HEK293 (cell line): ENCODE results near the gene HTR1D.
A peak's percentile ranks its signal among the peaks of the same experiment; 100 is the strongest.
"Not testable (repeated sequence)": the region's sequence is repeated elsewhere in the genome, so short reads cannot be mapped to it uniquely, and the experiment has no call there.

Experiments
- CTCF ChIA-PET: fragments of 350-600 bp; formaldehyde crosslinking; extraction: SDS; loops from one replicate; lab custom pipeline; 2021; ENCODE audit warnings: antibody characterized with exemption; lab: Yijun Ruan, JAX
- POLR2A ChIA-PET: fragments of 300-600 bp; formaldehyde crosslinking; extraction: SDS; loops from one replicate; lab custom pipeline; 2020; ENCODE audit warnings: antibody characterized with exemption, inconsistent platforms; lab: Yijun Ruan, JAX
- H3K27ac ChIP-seq: fragments of 200-500 bp; sonication (Bioruptor generic); 2 replicates; pipeline ENCODE4 v1.5.1; 2014; ENCODE audit warnings: low read depth, low read length, control low read depth, inconsistent platforms; ENCODE audit errors: extremely low read depth
- H3K36me3 ChIP-seq, 2 experiments: fragments of 200-500 bp in 1 of 2; sonication (Bioruptor generic) in 1 of 2; 1 replicate in 1 of 2; 2 replicates in 1 of 2; pipeline ENCODE4 v1.5.1; 2014 to 2017; ENCODE audit warnings: inconsistent platforms in 2 of 2, low read length in 2 of 2; ENCODE audit not compliant: control insufficient read depth in 2 of 2, insufficient read depth in 1 of 2
- H3K4me1 ChIP-seq: fragments of 200-500 bp; sonication (Bioruptor generic); 2 replicates; pipeline ENCODE4 v1.5.1; 2014; ENCODE audit warnings: mild to moderate bottlenecking, low read length, inconsistent platforms; ENCODE audit not compliant: control insufficient read depth, insufficient read depth
- H3K4me3 ChIP-seq: 2 replicates; pipeline ENCODE4 v1.5.1; 2011; ENCODE audit warnings: low read depth, mild to moderate bottlenecking, control low read depth, low read length, moderate library complexity
- H3K9me3 ChIP-seq: fragments of 200-500 bp; sonication (Bioruptor generic); 2 replicates; pipeline ENCODE4 v1.5.1; 2014; ENCODE audit warnings: low read depth, low read length, inconsistent platforms; ENCODE audit not compliant: control insufficient read depth, insufficient read depth
- BCL6B ChIP-seq: fragments of 450-650 bp; formaldehyde crosslinking; IDR thresholded peaks from 2 replicates; pipeline ENCODE4 v1.5.1; 2017; ENCODE audit warnings: missing biosample characterization, missing genetic modification characterization
- EGR2 ChIP-seq: fragments of 450-650 bp; formaldehyde crosslinking; IDR thresholded peaks from 2 replicates; pipeline ENCODE4 v1.5.1; 2016; ENCODE audit warnings: low read depth, missing biosample characterization, missing genetic modification characterization
- KLF10 ChIP-seq: fragments of 450-650 bp; IDR thresholded peaks from 2 replicates; pipeline ENCODE4 v1.5.1; 2018; ENCODE audit warnings: missing biosample characterization, mild to moderate bottlenecking, missing genetic modification characterization
- REPIN1 ChIP-seq: fragments of 450-650 bp; formaldehyde crosslinking; IDR thresholded peaks from 2 replicates; pipeline ENCODE4 v1.5.1; 2017; ENCODE audit warnings: missing biosample characterization, missing genetic modification characterization, low read depth
- TRIM28 ChIP-seq: IDR thresholded peaks from 2 replicates; pipeline ENCODE4 v1.6.1; 2011; ENCODE audit warnings: low read length, control low read depth, borderline replicate concordance
- ZFHX2 ChIP-seq: fragments of 450-650 bp; formaldehyde crosslinking; conservative IDR thresholded peaks from 2 replicates; pipeline ENCODE4 v1.5.1; 2016; ENCODE audit warnings: missing biosample characterization, missing genetic modification characterization
- ZFP3 ChIP-seq: fragments of 450-650 bp; formaldehyde crosslinking; IDR thresholded peaks from 2 replicates; pipeline ENCODE4 v1.5.1; 2016; ENCODE audit warnings: low read depth, missing biosample characterization, missing genetic modification characterization
- ZNF169 ChIP-seq: fragments of 450-650 bp; formaldehyde crosslinking; IDR thresholded peaks from 2 replicates; pipeline ENCODE4 v1.5.1; 2016; ENCODE audit warnings: missing biosample characterization, missing genetic modification characterization
- ZNF341 ChIP-seq: fragments of 450-650 bp; formaldehyde crosslinking; IDR thresholded peaks from 2 replicates; pipeline ENCODE4; 2016; ENCODE audit warnings: low read depth, missing biosample characterization, missing genetic modification characterization
- ZNF362 ChIP-seq: fragments of 450-650 bp; formaldehyde crosslinking; IDR thresholded peaks from 2 replicates; pipeline ENCODE4 v1.5.1; 2016; ENCODE audit warnings: missing biosample characterization, missing genetic modification characterization
- ZNF433 ChIP-seq: fragments of 450-650 bp; formaldehyde crosslinking; IDR thresholded peaks from 2 replicates; pipeline ENCODE4 v1.5.1; 2016; ENCODE audit warnings: missing biosample characterization, missing genetic modification characterization, low read depth
- ZNF560 ChIP-seq: fragments of 450-650 bp; formaldehyde crosslinking; IDR thresholded peaks from 2 replicates; pipeline ENCODE4 v1.5.1; 2017; ENCODE audit warnings: missing biosample characterization, missing genetic modification characterization, borderline replicate concordance
- ZNF561 ChIP-seq: fragments of 450-650 bp; IDR thresholded peaks from 2 replicates; pipeline ENCODE4 v1.5.1; 2018; ENCODE audit warnings: missing biosample characterization, missing genetic modification characterization, borderline replicate concordance
- ZNF596 ChIP-seq: fragments of 450-650 bp; IDR thresholded peaks from 2 replicates; pipeline ENCODE4 v1.5.0; 2018; ENCODE audit warnings: missing biosample characterization, mild to moderate bottlenecking, missing genetic modification characterization, moderate library complexity
- ZNF610 ChIP-seq: fragments of 450-650 bp; formaldehyde crosslinking; IDR thresholded peaks from 2 replicates; pipeline ENCODE4 v1.5.1; 2016; ENCODE audit warnings: missing biosample characterization, missing genetic modification characterization, borderline replicate concordance
- ZNF658 ChIP-seq: fragments of 450-650 bp; formaldehyde crosslinking; IDR thresholded peaks from 2 replicates; pipeline ENCODE4; 2016; ENCODE audit warnings: missing biosample characterization, missing genetic modification characterization
- ZNF747 ChIP-seq: fragments of 450-650 bp; formaldehyde crosslinking; IDR thresholded peaks from 2 replicates; pipeline ENCODE4 v1.5.1; 2016; ENCODE audit warnings: missing biosample characterization, missing genetic modification characterization
- TF ChIP-seq, protein P1 (sequence below): fragments of 450-650 bp; IDR thresholded peaks from 2 replicates; pipeline ENCODE4 v1.5.1; 2018; ENCODE audit warnings: missing biosample characterization, missing genetic modification characterization
- TF ChIP-seq, protein P2 (sequence below): fragments of 450-650 bp; formaldehyde crosslinking; IDR thresholded peaks from 2 replicates; pipeline ENCODE4 v1.5.0; 2017; ENCODE audit warnings: missing biosample characterization, missing genetic modification characterization, borderline replicate concordance

Gene HTR1D

GRCh38 chr1:23209770-23210169, 7.5 kb downstream of the HTR1D start (continued):
- TF ChIP-seq ZNF341 (tag by site-specific recombination) = no peak

DNA sequence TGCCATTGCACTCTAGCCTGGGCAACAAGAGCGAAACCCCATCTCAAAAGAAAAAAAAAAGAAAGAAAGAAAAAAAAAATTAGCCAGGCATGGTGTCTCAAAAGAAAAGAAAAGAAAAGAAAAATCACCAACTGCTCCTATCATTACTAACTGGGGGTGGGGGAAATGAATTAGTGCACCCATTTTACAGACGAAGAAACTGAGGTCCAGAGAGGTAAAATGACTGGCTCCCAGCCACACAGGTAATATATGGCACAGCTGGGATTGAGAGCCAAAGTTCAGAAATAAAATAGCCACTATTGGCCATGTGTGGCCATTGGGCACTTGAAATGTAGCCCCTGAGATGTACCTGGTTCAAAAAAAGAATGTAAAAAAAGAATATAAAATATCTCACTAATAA, 8.8 kb downstream of the HTR1D start:
- H3K27ac ChIP-seq = no peak overlapping the region
- POLR2A ChIA-PET = no interaction called here
- no peaks in the 10 kb centered on the region for H3K4me1 ChIP-seq
- no peaks in the 10 kb centered on the region for H3K36me3 ChIP-seq
- no peak for TF ChIP-seq ZNF610 (tag by site-specific recombination)
- H3K4me3 ChIP-seq = no peak overlapping the region
- no peaks in the 10 kb centered on the region for H3K9me3 ChIP-seq
- CTCF ChIA-PET = interaction anchor here (0.7 to 1.5 kb wide), 3 partner anchors 21 to 504 kb away, joined by 3 to 4 read pairs (median 4); no protein-coding TSS in a partner anchor

GRCh38 chr1:23207733-23208132, 9.6 kb downstream of the HTR1D start:
- H3K36me3 ChIP-seq, POLR2A ChIA-PET, H3K9me3 ChIP-seq, H3K4me3 ChIP-seq, H3K4me1 ChIP-seq, H3K27ac ChIP-seq: not testable (repeated sequence)
- TF ChIP-seq EGR2 = 0 out of 2 replicates have a peak, but pooled peaks have one; percentile 31
- peak; percentile 59 for TF ChIP-seq ZFHX2 (tag by site-specific recombination)
- CTCF ChIA-PET = interaction anchor here (0.7 kb wide), 1 partner anchor 261 kb away, joined by 4 read pairs; no protein-coding TSS in a partner anchor

DNA sequence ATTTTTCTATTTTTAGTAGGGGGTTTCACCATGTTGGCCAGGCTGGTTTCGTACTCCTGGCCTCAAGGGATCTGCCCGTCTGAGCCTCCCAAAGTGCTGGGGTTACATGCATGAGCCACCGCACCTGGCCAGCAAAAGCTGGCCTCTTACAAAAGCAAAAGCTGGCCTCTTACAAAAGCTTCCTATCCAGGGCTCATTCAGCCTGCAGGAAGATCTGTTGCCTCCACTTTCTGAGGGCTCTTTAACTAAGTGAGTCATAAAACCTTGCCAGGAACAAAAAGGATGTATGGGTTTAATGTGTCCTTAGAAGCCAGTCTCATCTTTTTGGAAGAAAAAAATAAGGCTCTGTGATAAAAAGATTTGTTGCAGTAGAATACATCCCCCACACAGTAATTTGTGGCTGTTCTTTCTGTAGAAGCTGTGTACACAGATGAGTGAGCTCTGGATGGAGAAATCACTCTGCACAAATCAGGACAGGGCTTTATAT, 15.0 kb downstream of the HTR1D start:
- ChIA-PET CTCF (interaction anchor here (0.8 to 9.0 kb wide), 2 partner anchors 19 to 238 kb away, joined by 3 to 74 read pairs; no protein-coding TSS in a partner anchor), POLR2A (no interaction called here)
- Histone ChIP-seq H3K27ac (no peak overlapping the region), H3K4me3 (no peak overlapping the region), H3K36me3 (no peaks in the 10 kb centered on the region), H3K4me1 (no peaks in the 10 kb centered on the region), H3K9me3 (no peaks in the 10 kb centered on the region)
- no peak for TF ChIP-seq ZNF560 (tag by site-specific recombination)
- no peak for TF ChIP-seq ZFHX2 (tag by site-specific recombination)
- no peak for TF ChIP-seq ZNF433 (tag by site-specific recombination)
- TF ChIP-seq ZFP3 = no peak
- no peak for TF ChIP-seq ZNF747 (tag by site-specific recombination)
- no peak for TF ChIP-seq ZNF561 (tag by site-specific recombination)
- TF ChIP-seq ZNF169 = no peak
- no peak for TF ChIP-seq BCL6B (tag by site-specific recombination)
- no peak for TF ChIP-seq REPIN1 (tag by site-specific recombination)
- TF ChIP-seq ZNF362 = no peak
- TF ChIP-seq, protein P1, sequence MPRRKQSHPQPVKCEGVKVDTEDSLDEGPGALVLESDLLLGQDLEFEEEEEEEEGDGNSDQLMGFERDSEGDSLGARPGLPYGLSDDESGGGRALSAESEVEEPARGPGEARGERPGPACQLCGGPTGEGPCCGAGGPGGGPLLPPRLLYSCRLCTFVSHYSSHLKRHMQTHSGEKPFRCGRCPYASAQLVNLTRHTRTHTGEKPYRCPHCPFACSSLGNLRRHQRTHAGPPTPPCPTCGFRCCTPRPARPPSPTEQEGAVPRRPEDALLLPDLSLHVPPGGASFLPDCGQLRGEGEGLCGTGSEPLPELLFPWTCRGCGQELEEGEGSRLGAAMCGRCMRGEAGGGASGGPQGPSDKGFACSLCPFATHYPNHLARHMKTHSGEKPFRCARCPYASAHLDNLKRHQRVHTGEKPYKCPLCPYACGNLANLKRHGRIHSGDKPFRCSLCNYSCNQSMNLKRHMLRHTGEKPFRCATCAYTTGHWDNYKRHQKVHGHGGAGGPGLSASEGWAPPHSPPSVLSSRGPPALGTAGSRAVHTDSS (tag by site-specific recombination) = no peak
- no peak for TF ChIP-seq KLF10 (tag by site-specific recombination)
- TF ChIP-seq, protein P2, sequence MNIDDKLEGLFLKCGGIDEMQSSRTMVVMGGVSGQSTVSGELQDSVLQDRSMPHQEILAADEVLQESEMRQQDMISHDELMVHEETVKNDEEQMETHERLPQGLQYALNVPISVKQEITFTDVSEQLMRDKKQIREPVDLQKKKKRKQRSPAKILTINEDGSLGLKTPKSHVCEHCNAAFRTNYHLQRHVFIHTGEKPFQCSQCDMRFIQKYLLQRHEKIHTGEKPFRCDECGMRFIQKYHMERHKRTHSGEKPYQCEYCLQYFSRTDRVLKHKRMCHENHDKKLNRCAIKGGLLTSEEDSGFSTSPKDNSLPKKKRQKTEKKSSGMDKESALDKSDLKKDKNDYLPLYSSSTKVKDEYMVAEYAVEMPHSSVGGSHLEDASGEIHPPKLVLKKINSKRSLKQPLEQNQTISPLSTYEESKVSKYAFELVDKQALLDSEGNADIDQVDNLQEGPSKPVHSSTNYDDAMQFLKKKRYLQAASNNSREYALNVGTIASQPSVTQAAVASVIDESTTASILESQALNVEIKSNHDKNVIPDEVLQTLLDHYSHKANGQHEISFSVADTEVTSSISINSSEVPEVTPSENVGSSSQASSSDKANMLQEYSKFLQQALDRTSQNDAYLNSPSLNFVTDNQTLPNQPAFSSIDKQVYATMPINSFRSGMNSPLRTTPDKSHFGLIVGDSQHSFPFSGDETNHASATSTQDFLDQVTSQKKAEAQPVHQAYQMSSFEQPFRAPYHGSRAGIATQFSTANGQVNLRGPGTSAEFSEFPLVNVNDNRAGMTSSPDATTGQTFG (tag by site-specific recombination) = no peak
- TF ChIP-seq ZNF658 (tag by site-specific recombination) = no peak
- TF ChIP-seq TRIM28 = no peak
- no peak for TF ChIP-seq ZNF596 (tag by site-specific recombination)
